ENCODE measurements around the gene EHMT1.

Gene EHMT1

DNA sequence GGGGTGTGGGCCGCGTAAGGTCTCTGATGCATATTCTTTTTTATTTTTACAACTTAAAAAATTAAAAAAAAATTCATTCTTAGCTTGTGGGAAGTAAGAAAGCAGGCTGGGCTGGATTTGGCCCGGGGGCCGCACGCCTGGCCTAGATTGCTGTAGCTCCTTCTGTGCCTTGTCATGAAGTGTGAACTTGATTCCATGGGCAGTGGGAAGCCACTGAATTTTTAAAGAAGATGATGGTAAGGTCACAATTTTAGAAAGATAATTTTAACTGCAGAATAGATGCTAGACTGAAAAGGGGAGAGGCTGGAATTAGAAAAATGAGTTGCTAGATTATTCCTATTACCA is 56.1 kb downstream of the EHMT1 start:
- DNase-seq = no peak

- no peak for DNase-seq
These were observed 58.2 kb downstream of the EHMT1 start for GRCh38 chr9:137676998-137677397.

GRCh38 chr9:137678202-137678601 is 59.4 kb downstream of the EHMT1 start:
- DNase-seq = no peak

- DNase-seq = no peak
These were observed 60.4 kb downstream of the EHMT1 start for GRCh38 chr9:137679249-137679648.

- no peak for DNase-seq
These were observed 61.0 kb downstream of the EHMT1 start for GRCh38 chr9:137679695-137680305.

DNA sequence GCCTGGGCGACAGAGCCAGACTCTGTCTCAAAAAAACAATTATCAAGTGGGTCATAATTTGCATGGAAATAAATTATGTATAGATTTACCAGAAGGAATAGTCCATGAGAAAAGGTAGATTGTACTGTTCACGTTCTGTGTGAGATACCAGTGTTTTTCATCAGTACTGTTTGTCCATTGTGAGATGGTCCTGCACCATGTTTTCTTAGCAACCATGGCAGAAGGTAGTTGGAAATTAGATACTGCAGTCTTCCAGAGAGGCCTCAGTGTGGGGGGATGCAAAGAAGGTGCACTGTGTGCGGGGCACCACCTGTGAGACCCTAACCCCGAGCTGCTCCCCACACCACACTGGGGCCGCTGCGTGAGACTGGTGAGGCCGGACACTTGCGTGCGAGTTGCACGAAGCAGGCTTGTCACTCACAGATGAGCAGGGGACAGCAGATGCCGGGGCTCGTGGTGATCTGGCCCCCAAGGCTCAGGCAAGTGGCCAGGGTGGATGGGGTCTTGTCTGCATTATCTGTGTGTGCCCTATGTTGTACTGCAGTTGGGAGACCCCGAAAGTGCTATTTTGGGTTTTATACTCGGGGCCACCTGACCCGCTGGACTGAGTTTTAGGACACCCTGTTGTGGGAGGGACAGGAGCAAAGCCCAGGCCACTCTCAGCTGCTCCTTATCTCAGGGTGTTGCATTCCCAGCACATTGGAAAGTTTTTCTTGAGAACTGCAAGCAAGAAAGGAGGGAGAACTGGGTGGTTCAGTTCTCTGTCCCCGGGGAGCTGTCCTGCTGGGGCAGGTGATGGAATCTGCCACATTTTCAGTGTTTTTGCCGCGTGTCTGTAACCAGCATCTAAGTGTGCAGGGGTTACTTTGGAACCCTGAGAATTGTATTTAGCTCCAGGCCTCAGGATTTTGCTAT is 61.9 kb downstream of the EHMT1 start:
- DNase-seq = no peak

GRCh38 chr9:137682428-137683105 is 63.8 kb downstream of the EHMT1 start:
- no peak for DNase-seq

GRCh38 chr9:137683262-137683864 is 64.6 kb downstream of the EHMT1 start:
- DNase-seq = no peak

- no peak for DNase-seq
These were observed 66.4 kb downstream of the EHMT1 start for GRCh38 chr9:137685035-137685740.

DNA sequence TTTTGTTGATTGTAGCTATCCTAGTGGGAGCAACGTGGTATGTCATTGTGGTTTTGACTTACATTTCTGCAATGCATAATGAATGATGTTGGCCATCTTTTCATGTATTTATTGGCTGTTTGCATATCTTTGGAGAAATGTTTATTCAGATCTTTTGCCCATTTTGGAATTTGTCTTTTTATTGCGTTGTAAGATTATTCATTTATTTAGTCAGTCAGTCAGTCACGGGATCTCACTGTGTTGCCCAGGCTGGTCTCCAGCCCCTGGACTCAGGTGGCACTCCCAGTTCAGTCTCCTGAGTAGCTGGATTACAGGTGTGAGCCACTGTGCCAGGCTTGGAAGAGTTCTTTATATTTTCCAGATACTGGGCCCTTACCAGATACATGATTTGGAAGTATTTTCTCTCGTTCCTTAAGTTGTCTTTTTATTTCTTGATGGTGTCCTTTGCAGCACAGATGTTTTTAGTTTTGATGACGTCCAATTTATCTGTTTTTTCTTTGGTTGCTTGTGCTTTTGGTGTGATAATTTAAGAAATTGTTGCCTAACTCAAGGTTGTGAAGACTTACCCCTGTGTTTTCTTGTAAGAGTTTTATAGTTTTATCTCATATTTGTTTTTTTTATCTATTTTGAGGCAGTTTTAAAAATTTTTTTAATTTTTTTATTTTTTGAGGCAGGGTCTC is 67.1 kb downstream of the EHMT1 start:
- DNase-seq = no peak

- no peak for DNase-seq
These were observed 69.5 kb downstream of the EHMT1 start for GRCh38 chr9:137688261-137688660.

DNA sequence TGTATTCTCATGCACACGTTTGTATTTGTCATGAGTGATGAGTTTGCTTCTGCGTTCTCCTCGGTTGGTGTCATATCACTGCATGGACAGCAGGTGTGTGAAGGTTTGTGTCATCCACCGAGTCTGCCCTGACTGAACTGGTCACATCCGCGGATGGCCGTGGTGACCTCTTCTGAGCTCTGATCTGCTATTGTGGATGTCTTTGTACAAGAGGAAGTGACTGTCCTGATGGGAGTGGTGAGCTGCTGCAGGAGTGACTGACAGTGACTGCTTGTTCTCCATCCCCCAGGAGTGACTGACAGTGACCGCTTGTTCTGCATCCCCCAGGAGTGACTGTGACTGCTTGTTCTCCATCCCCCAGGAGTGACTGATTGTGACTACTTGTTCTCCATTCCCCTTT is 69.9 kb downstream of the EHMT1 start:
- DNase-seq = no peak

DNA sequence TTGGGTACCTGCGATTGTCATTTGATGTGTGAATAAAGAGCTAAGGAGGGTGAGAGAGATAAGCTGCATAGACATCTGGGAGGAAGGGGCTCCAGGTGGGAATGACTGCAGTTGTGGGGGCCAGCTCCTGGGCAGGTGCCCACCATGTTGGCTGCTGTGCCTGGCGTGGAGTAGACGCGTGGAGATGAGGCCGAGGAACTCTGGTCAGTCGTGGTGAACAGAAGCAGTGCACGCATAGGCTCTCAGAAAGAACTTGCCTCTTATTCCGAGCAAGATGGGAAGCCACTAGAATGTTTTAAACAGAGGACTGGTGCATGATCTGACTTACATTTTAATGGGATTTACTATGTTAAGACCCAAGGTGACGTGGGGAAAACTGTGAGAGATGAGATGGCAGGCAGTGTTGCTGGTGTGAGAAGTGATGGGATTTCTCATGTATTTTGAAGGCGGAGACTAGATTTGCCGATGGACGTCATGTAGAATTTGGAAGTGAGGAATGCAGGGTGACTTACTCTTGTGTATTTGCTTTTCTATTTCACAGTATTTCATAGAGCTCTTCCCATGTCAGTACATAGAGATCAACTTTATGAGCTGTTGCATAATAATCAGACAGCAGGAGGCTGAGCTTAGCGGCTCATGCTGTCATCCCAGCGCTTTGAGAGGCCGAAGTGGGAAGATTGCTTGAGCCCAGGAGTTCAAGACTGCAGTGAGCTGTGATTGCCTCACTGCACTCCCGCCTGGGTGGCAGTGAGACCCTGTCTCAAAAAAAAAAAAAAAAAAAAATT is 71.1 kb downstream of the EHMT1 start:
- DNase-seq = no peak

DNA sequence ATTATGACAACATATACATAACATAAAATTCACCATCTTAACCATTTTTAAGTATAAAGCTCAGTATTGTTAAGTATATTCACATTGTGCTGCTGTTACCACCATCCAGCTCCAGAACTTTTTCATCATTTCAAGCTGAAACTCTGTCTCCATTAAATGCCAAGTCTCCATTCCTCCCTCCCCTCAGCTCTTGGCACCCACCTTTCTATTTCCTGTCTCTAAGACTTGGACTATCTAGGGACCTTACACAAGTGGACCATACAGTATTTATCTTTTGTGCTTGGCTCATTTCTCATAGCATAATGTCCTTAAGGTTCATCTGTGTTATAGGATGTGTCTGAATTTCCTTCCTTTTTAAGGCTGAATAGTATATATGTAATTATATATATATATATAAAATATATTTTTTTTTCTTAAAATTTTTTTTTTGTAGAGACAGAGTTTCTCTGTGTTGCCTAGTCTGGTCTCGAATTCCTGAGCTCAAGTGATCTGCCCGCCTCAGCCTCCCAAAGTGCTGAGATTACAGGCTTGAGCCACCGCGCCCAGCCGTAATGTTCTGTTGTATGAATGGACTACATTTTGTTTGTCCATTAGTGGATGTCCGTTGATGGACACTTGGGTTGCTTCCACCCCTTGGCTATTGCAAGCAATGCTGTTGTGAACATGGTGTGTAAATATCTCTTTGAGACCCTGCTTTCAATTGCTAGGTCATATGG is 72.3 kb downstream of the EHMT1 start:
- no peak for DNase-seq

DNA sequence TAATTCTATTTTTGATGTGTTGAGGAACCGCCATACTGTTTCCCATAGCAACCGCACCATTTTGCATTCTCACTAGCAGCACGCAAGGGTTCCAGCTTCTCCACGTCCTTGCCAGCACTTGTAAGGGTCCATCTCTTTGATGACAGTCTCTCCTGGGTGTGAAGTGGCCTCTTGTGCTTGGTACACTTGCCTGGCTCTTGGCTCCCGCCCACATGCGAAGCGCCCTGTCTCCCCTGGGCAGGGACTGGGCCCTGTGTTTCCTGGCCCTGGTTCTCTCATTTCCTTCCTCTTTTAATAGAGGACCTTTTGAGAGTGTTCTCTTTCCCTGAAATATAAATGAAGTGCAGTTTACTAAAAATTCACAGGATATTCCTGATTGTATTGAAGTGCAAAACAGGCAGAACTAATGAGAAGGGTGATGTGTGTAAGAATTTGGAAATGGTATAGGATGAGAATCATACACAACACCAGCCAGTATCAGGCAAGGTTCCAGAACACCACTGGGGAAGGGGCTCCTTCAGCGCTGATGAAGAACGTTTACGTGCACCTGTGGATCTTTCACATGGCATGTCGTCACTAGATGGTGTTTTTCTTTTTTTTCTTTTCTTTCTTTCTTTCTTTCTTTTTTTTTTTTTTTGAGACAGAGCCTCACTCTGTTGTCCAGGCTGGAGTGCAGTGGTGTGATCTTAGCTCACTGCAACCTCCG is 73.0 kb downstream of the EHMT1 start:
- no peak for DNase-seq

DNA sequence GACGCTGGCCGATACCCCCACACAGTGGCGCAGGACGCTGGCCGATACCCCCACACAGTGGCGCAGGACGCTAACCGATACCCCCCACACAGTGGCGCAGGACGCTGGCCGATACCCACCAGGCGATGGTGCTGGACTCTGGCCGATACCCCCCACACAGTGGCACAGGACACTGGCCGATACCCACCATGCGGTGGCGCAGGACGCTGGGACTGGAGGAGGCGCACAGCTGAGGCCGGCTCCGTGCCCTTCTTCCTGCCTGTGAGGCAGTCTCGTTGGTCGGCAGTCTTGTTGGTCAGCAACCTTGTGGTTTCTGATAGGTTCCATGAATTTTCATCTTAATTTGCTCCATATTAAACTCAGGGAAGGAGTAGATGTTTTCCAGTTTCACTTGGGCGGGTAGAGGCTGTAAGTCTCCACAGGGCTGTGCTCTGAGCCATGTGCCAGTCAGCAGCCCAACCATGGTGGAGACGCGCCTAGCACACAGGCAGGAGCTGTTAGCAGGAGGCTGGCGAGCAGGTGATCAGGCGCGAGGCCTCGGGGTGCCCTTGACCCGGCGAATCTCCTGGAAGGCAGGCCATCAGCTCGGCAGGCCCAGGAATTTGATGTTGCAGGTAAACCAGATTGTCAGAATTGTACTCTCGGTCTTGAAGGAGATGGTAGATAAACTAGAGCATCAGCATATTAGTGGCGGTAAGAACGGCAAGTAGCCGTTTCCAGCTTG is 75.6 kb downstream of the EHMT1 start:
- DNase-seq = no peak

DNA sequence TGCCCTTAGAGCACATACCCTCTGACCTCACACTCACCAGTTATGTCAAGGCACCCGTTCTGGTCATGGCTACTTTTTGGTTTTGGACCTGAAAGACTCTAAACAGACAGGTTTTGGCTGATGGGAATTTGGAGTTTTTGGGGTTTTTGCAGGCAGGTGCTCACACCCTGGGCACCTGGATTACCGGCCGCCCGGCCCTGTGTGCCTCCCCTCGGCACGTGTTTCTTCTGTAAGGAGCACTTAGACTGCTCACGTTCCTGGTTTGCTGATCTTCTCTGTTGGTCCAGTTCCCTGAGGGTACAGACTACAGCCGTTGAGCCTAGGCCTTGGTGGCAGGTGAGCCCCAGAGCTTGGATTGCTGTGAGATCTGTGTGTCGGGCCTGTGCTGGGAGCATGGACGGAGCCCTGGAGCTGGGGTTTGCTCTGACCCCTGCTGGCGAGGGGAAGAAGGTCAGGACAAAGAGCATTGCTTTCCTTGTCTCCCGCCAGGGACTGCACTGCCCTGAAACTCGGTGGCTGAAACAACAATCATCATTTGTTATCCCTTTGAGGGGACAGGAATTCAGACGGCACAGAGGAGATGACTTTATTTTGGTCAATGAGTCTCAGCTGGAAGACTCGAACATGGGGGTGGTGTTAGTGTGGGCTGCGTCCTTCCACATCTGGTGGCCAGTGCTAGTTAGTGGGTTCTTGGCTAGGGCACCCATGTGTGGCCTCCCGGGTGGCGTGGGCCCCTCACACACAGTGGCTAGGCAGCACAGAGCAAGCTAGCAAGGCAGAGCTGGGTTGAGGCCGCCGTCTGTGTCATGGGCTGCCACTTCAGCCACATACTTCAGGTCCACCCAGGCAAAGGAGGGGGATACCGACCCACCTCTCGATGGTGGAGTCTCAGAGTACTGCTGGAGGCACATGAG is 76.4 kb downstream of the EHMT1 start:
- DNase-seq = no peak

All from NCI-H774 (cell line).